HL-60/S4 treated with retinoic acid at 250 ng/mL for 4 days and 3 days (cell line): ENCODE results near the gene KBTBD6.
"Not testable (repeated sequence)": the region's sequence is repeated elsewhere in the genome, so short reads cannot be mapped to it uniquely, and the experiment has no call there.

Experiments
- in situ Hi-C: fragments of 300-500 bp; cut with MboI; formaldehyde crosslinking; loops from 2 replicates; pipeline ENCODE4 v1.7.0; 2022; ENCODE audit warnings: low sequenced_read_pairs

Gene KBTBD6

GRCh38 chr13:41132512-41133152, at the start of gene KBTBD6:
Gene KBTBD6 (minus strand): TSS chr13:41132802. CDS start chr13:41132511, 291 bp downstream.
- in situ Hi-C loops: no loop called here

GRCh38 chr13:41182231-41182630, 49.6 kb upstream of the KBTBD6 start:
- in situ Hi-C loops: no loop called here

- in situ Hi-C loops: no loop called here
These were observed 47.1 kb upstream of the KBTBD6 start for GRCh38 chr13:41179593-41180250.

GRCh38 chr13:41178040-41178439, 45.4 kb upstream of the KBTBD6 start:
- in situ Hi-C loops: no loop called here

GRCh38 chr13:41177616-41178015, 45.0 kb upstream of the KBTBD6 start:
- in situ Hi-C loops: no loop called here

- in situ Hi-C loops: not testable (repeated sequence)
These were observed 43.0 kb upstream of the KBTBD6 start for GRCh38 chr13:41175576-41175975.

- in situ Hi-C loops: no loop called here
These were observed 29.5 kb upstream of the KBTBD6 start for GRCh38 chr13:41162151-41162550.

GRCh38 chr13:41159174-41159573, 26.6 kb upstream of the KBTBD6 start:
- in situ Hi-C loops: no loop called here

GRCh38 chr13:41157048-41157717, 24.6 kb upstream of the KBTBD6 start:
- in situ Hi-C loops: no loop called here

GRCh38 chr13:41156620-41157019, 24.0 kb upstream of the KBTBD6 start:
- in situ Hi-C loops: no loop called here

GRCh38 chr13:41154042-41154441, 21.4 kb upstream of the KBTBD6 start:
- in situ Hi-C loops: no loop called here

- in situ Hi-C loops: no loop called here
These were observed 19.4 kb upstream of the KBTBD6 start for GRCh38 chr13:41152005-41152404.

GRCh38 chr13:41150058-41150457, 17.5 kb upstream of the KBTBD6 start:
- in situ Hi-C loops: no loop called here

GRCh38 chr13:41148419-41149283, 16.0 kb upstream of the KBTBD6 start:
- in situ Hi-C loops: no loop called here

- in situ Hi-C loops: no loop called here
These were observed 12.7 kb upstream of the KBTBD6 start for GRCh38 chr13:41145136-41145908.

- in situ Hi-C loops: no loop called here
These were observed 12.0 kb upstream of the KBTBD6 start for GRCh38 chr13:41144576-41144975.

GRCh38 chr13:41139296-41139966, 6.8 kb upstream of the KBTBD6 start:
- in situ Hi-C loops: no loop called here

GRCh38 chr13:41137951-41138350, 5.3 kb upstream of the KBTBD6 start:
- in situ Hi-C loops: no loop called here

- in situ Hi-C loops: no loop called here
These were observed 4.6 kb upstream of the KBTBD6 start for GRCh38 chr13:41137241-41137640.
